GM18861 (cell line): ENCODE results near the gene MSTO1.
"Not testable (repeated sequence)": the region's sequence is repeated elsewhere in the genome, so short reads cannot be mapped to it uniquely, and the experiment has no call there.

Experiments
- ATAC-seq: cut with Tn5 transposase; IDR thresholded peaks from one replicate; pipeline ENCODE4 v1.9.1; 2021; ENCODE audit not compliant: unreplicated experiment

MSTO1 gene

DNA sequence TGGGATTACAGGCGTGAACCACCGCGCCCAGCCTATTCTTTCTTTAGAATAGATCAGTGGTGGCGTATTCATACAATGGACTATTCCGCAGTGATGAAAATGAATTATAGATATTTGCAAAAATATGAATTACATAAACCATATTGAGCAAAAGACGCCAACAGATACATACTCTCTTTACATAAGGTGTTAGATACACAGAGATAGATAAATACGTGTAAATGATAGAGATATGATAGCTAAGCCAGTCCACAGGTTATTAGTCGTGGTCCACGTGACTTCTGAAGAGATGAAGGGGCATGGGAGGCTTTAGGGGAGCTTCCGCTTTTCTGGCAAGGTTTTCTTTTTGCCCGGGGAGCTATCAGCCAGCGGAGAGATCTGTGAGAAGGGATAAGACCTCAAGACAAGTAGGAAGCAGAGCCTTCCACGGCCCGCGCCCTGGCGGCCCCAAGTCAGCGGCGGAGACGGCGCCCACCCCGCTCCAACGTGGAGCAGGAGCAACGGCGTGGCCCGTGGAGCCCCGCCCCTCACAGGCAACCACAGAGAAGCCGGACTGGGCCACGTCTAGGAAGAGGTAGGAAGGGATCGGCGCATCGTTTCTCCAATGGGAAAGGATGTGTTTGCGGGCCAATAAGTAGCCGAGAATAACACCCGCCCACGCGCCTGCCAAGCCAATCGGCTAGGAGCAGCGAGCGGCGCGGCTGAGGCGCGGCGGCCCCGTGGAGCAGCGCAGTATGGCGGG lies at the start of gene MSTO1:
Gene MSTO1 (plus strand): TSS at position 704 of the 742 bp plus-strand sequence. CDS start 31 bp downstream, at position 735.
- ATAC-seq = peak; percentile 88

DNA sequence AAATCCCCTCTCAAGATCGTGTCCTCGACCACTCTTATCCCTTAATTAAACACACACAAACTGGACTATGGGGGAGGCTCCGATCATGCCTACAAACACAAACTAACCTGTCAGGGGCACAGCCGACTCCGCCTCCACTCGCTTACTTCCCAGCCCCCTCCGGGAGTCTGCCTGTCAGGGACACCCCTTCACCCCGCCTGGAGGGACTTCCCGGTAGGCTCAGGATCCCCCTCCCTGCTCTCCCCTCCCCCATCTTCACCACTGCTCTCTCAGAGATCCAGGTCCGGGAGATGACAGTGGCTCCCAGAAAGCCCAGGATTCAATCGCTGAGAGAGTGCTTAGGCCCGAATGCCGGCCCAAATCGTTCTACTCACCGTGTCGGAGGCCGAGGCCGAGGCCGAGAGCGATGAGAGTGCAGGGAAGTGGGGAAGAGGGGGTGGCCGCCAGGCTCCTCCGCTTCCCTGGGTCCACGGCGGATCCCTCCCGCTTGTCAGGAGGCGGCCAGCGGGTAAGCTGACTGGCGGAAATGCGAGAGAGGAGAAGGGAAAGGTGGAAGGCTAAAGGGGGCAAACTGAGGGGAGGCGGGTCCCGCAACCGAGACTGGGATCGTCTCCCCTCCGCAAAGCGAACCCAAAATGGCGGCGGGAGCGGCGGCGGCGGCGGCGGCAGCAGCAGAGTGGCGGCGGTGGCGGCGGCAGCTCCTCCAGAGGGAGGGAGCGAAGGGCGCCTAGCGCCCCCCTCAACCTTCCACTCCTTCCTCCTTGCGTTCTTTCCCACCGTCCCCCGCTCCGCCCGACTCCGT lies 48.0 kb upstream of the MSTO1 start:
- ATAC-seq = peak; percentile 8

DNA sequence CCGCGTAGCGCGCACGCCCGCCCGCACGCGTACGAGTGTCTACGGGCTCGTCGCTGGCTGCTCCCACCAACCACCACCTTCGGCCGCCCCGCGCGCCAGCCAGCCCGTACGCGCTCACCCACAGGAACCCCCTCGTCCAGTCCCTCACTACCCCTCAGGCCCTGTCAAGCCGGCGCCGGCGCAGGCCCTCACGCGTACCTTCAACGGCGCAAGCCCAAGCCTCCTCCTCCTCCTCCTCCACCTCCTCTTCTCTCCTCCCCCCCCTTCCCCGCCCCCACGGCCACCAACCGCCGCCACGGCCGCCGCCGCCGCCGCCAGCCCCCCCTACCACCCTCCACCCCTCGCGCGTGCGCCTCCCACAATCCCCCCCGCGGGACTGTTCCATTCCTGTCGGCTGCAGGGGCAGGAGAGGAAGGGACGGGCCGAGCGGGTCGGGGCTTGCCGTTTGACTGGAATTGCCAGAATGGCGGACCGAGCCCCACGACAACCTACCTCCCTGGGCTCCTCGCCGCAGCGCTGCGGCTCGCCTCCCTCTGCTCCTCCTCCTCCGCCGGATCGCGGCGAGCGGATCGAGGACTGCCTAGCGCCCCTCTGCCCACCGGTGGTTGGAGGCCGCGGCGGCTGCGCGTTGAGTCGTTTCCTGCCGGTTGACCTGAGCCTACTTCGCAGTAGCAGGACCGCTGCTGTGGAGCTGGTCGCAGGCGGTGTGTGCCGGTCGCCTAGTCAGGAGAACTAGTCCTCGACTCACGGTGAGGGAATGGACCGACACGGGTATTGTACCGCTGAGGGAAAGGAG lies 47.2 kb upstream of the MSTO1 start, which contains the start of gene ASH1L:
Gene ASH1L (minus strand): TSS at position 223 of the 796 bp plus-strand sequence. CDS start 41,284 bp downstream, outside the sequence.
- ATAC-seq = peak; percentile 58

DNA sequence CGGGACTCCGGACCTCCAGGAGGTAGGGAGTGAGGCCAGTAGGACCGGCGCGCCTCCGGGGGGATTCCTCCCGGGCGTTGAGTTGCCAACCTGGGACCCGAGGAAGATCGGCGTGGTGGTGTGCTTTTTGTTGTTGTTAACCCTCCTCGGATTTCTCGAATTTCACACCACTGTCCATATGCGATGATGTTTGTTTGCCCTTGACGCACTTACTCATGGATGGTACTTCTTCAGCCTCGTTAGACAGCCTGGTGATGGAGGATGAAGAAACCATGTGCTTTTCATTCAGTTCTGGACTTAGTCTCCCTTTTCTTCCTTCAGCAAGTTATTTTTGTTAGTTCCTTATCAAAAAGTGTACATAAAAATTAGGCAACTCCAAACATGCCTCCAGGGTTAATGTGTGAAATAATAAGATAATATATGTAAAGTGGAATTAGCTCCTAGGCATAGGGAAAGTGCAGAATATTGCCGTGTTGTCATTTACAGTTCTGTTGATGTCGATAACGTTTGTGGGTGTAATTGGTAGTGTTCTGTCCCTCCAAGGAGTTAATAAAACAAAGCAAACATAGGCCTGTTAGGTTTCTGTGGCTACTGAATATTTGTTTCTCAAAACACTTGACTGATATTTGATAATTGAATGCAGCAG lies 46.5 kb upstream of the MSTO1 start:
- not testable (repeated sequence) for ATAC-seq

DNA sequence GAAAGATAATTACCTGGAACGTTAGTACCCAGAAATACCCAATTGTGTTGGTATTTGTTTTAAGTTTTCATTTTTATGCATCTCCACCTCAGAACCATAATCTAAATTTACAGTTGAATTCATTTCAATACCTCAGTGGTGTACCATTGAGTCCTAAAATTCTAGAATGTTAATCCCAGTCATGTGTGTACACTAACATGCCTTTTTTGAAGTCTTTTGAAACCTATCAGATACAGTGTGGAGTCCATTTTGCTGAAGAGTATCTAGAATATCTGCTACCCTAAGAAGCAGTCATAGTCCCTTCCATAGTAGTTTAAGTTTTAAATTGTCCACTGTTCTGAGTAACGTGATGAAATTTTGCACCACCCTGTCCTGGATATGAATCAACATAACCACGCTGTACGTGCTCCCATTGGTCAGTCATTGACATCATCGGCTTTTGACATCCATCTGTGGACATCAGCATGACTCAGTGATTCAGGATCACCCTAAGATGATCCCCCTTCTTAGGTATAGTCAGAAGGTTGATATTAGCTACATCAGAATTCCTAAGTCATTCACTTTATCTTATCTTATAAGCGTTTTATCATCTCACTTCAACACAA lies 39.9 kb upstream of the MSTO1 start:
- no peak for ATAC-seq

DNA sequence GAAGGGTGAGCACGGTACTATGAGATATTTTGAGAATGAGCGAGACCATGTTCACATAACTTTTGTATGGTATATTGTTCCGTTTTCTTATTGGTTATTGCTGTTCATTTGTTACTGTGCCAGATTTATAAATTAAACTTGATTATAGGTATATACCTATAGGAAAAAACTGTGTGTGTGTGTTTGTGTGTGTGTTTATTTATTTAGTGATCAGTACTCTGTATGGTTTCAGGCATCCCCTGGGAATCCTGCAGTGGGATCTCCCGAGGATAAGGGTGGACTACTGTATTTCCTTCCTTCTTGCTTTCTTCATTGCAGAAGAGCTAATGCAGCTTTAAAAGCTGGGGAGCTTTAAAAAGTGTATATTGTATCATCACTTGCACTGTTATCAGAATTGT lies 39.4 kb upstream of the MSTO1 start:
- no peak for ATAC-seq

DNA sequence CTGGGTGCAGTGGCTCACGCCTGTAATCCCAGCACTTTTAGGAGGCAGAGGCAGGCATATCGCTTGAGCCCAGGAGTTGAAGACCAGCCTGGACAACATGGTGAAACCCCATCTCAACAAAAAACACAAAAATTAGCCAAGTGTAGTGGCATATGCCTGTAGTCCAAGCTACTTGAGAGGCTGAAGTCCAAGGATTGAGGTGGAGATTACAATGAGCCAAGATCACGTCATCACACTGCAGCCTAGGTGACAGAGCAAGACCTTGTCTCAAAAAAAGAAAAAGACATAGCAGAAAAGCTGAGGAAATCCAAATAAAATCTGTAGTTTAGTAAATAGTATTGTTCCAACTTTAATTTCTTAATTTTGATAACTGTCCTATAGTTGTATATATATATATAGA lies 35.9 kb upstream of the MSTO1 start:
- no peak for ATAC-seq

DNA sequence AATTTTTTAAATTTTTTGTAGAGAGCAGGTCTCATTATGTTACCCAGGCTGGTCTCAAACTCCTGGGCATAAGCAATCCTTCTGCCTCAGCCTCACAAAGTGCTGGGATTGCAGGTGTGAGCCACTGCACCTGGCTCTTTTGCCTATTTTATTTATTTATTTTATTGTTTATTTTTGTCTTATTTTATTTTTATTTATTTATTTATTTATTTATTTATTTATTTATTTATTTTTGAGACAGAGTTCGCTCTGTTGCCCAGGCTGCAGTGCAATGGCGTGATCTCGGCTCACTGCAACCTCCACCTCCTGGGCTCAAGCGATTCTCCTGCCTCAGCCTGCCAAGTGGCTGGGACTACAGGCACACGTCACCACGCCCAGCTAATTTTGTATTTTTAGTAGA lies 34.4 kb upstream of the MSTO1 start:
- ATAC-seq = not testable (repeated sequence)

DNA sequence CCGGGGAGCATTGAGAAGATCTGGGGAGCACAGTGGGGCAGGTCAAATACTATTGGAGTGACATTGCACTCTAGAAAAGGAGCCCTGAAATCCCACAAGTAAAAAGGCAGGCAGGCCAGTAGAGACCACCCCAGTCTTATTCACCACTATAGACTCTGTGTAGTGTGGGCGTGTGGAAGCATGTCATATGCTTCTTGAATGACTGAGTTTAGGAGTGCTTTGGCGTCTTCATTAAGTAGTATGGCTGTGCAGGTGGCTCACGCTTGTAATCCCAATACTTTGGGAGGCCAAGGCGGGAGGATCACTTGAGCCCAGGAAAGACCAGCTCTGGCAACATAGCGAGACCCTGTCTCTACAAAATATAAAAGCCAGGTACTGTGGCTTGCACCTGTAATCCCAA lies 26.2 kb upstream of the MSTO1 start:
- ATAC-seq = not testable (repeated sequence)

DNA sequence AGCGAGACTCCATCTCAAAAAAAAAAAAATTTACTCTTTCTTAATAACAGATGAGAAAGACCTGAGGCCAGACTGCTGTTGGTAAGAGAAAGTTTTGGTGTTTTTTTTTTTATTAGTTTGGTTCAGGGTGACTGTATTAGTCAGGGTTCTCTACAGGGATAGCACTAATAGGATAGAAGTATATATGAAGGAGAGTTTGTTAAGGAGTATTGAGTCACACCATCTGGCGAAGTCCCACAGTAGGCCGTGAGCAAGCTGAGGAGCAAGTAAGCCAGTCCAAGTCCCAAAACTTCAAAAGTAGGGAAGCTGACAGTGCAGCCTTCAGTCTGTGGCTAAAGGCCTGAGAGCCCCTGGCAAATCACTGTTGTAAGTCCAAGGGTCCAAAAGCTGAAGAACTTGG lies 20.7 kb upstream of the MSTO1 start:
- not testable (repeated sequence) for ATAC-seq

DNA sequence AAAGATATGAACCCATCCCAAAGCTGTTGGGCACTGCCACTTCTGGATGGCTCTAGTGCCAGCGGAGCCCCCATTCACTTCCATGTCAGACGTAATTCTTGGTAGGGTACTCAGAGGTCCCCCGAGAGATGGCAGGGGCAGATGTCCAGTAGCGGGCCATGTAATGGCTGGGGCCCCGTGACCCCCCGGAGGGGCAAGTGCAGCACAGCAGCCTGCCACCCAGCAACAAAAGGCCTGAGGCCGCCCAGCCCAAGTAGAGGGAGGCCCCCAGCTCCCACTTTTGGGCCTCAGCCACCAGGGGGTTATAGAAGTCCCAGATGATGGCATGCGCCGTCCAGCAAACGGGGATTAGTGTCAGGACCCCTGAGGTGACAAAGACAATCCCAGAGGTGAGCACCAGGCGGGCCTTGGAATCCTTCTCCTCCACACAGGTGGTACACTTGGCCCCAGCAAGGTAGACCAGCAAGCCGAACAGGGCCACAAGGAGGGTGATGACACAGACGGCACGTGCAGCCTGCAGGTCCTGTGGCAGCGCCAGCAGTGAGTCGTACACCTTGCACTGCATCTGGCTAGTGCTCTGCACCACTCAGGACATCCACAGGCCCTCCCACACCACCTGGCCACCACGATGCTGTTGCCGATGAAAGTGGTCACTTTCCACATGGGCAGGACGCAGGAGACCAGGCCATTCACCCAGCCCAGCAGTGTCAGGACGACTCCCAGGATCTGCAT lies 19.3 kb upstream of the MSTO1 start:
- not testable (repeated sequence) for ATAC-seq

DNA sequence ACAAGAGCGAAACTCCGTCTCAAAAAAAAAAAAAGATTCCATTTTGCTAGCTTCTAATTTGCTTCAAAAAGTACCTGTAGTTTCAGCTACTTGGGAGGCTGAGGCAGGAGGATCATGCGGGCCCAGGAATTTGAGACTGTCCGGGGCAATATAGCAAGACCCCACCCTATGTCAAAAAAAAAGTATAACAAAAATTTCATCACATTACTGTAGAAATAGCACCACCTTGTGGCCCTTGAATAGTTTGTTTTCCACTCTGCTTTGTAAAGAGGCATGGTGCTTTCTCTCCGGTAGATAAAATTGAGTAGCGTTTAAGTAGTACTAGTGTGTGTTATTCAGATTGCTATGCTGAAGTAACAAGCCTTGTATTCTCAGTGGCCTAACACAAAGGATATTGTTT lies 18.2 kb upstream of the MSTO1 start:
- ATAC-seq = no peak

DNA sequence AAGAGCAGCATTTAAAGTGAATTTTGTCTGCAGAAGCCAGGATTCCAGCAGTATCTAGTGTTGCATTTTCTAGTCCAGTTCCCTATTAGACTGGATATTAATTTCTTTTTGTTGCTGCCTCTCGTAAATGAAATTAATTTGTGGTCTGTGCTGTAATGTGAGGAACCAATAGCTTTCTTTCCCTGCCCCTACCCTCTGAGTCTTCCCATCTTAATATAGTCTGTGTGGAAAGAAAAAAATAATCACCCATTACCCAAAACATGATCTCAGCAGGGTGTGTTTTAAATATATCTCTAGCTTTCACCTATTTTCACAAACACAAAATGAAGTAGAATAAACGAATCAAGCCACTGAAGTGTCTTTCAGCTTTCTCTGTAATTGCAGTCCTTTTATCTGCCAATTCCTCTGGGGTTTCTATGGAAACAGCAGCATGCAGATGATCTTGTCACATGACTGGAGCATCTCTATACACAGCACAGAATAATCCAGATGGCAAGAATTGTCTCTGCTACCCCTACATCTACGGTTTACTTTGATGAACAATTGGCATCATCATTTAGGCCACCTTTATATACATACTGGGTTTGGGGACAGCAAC lies 14.0 kb upstream of the MSTO1 start:
- not testable (repeated sequence) for ATAC-seq

DNA sequence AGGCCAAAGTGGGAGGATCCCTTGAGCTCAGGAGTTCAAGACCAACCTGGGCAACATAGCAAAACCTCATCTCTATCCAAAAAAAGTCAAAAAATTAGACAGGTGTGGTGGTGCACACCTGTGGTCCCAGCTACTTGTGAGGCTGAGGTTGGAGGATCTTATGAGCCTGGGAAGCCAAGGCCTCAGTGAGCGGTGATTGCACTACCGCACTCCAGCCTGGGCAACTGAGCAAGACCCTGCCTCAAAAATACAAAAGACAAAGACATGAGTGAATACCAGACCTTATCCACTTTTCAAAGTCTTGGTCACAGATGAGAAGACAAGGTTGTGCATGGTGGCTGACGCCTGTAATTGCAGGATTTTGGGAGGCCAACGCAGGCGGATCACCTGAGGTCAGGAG lies 13.2 kb upstream of the MSTO1 start:
- ATAC-seq = no peak

DNA sequence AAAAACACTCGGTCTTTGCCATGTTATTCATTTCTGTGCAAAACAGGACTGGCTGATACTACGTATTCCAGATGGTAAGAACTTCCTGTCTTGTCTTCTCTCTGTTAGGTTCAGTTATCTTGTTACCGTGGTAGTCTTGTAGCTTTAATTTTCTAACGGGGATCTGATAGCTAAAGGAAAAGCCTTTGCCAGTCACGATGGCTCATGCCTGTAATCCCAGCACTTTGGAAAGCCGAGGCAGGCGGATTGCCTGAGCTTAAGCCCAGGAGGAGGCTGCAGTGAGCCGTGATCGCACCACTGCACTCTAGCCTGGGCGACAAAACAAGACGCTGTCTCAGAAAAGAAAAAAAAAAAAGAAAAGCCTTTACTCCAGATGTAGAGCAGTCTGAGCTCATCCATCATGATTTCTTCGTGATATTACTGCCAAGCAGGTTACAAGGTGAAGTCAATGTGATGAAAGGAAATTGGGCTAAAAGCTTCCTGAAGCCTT lies 11.1 kb upstream of the MSTO1 start:
- ATAC-seq = no peak

DNA sequence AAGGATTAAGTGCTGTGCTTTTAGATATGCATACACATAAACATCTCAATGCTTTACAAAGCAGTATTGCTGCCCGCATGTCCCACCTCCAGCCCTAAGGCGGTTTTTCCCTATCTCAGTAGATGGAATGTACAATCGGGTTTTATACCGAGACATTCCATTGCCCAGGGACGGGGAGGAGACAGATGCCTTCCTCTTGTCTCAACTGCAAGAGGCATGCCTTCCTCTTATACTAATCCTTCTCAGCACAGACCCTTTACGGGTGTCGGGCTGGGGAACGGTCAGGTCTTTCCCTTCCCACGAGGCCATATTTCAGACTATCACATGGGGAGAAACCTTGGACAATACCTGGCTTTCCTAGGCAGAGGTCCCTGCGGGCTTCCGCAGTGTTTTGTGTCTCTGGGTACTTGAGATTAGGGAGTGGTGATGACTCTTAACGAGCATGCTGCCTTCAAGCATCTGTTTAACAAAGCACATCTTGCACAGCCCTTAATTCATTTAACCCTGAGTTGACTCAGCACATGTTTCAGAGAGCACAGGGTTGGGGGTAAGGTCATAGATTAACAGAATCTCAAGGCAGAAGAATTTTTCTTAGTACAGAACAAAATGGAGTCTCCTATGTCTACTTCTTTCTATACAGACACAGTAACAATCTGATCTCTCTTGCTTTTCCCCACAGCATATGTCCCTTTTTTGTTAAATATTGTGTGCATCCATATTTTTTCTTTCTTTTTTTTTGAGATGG lies 10.0 kb upstream of the MSTO1 start:
- ATAC-seq = not testable (repeated sequence)

DNA sequence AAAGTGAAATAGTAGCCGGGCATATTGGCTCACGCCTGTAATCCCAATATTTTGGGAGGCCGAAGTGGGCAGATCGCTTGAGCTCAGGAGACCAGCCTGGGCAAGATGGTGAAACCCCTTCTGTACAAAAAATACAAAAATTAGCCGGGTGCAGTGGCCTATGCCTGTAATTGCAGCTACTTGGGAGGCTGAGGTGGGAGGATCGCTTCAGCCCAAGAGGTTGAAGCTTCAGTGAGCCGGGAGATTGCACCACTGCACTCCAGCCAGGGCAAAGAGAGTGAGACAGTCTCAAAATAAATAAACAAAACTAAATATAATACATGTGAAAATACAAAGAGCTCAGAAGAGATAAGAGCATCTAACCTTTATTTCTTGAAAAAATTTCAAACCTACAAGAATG lies 2.3 kb upstream of the MSTO1 start:
- no peak for ATAC-seq

DNA sequence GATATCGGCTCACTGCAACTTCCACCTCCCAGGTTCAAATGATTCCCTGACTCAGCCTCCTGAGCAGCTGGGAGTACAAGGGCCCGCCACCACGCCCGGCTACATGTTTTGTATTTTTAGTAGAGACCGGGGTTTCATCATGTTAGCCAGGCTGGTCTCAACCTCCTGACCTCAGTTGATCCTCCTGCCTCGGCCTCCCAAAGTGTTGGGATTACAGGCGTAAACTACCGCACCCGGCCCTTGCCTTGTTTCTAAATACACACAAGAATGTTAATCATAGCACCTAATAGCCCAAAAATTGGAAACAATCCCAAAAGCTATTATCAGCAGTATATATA lies 1.2 kb upstream of the MSTO1 start:
- ATAC-seq = no peak

DNA sequence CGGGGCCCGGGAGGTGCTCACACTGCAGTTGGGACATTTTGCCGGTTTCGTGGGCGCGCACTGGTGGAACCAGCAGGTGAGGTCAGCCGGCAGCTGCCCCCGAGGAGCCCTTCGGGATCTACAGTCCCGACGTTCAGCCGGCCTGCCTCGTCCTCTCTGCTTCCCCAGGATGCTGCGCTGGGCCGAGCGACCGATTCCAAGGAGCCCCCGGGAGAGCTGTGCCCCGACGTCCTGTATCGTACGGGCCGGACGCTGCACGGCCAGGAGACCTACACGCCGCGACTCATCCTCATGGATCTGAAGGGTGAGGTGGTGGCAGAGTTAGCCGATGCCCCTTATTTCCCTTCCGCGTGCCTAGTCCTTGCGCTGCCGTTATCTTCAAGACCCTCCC lies 234 bp downstream of the MSTO1 start:
- ATAC-seq = not testable (repeated sequence)
